H1 (cell line): ENCODE data around the gene MAN1C1. TPM values are rescaled to one million over a fixed set of nuclear protein-coding genes. Genes with fewer than 3 reads are reported as not detected.
A peak's percentile ranks its signal among the peaks of the same experiment; 100 is the strongest.

Experiments used
- CTCF ChIA-PET: fragments of 300-600 bp; sonication (Branson Sonifier 250); formaldehyde crosslinking; loops from one replicate; lab custom pipeline; 2021; ENCODE audit not compliant: partially characterized antibody; lab: Charles Lee
- POLR2A ChIA-PET: fragments of 300-600 bp; sonication (Branson Sonifier 250); formaldehyde crosslinking; loops from one replicate; lab custom pipeline; 2021; ENCODE audit warnings: inconsistent platforms; ENCODE audit not compliant: partially characterized antibody; lab: Charles Lee
- DNase-seq, 2 experiments: peaks; one replicate each; pipeline versions ENCODE4 v3.0.0 to v3.0.0-alpha.2; 2010 to 2022; ENCODE audit warnings: low spot score in 2 of 2, low read depth in 1 of 2, mixed read lengths in 1 of 2
- FAIRE-seq: peaks from 2 replicates; lab custom pipeline; 2011; peaks lifted over from hg19 to GRCh38; lab: Jason Lieb, UNC
- H2AFZ ChIP-seq: 2 replicates; pipeline ENCODE4 v1.8.1; 2012; ENCODE audit warnings: low read length, inconsistent platforms
- H2AK5ac ChIP-seq: 2 replicates; pipeline ENCODE4 v1.6.1; 2013; ENCODE audit warnings: low read depth, low read length
- H2BK120ac ChIP-seq: replicated peaks from 2 replicates; pipeline ENCODE3; 2013; ENCODE audit warnings: low read depth, low read length, inconsistent platforms
- H2BK12ac ChIP-seq: 2 replicates; pipeline ENCODE4 v1.6.1; 2013; ENCODE audit warnings: low read depth, low read length
- H2BK15ac ChIP-seq: 2 replicates; pipeline ENCODE4 v1.6.1; 2013; ENCODE audit warnings: low read length
- H2BK20ac ChIP-seq: 2 replicates; pipeline ENCODE4 v1.6.1; 2013; ENCODE audit warnings: low read length
- H2BK5ac ChIP-seq: 2 replicates; pipeline ENCODE4 v1.6.1; 2013; ENCODE audit warnings: low read depth, low read length
- H3K14ac ChIP-seq: 2 replicates; pipeline ENCODE4 v1.6.1; 2013; ENCODE audit warnings: inconsistent platforms; ENCODE audit not compliant: insufficient read length
- H3K18ac ChIP-seq: 2 replicates; pipeline ENCODE4 v1.6.1; 2013; ENCODE audit warnings: low read length; ENCODE audit errors: extremely low read depth
- H3K23ac ChIP-seq: 2 replicates; pipeline ENCODE4 v1.6.1; 2013; ENCODE audit warnings: inconsistent platforms; ENCODE audit not compliant: insufficient read length
- H3K23me2 ChIP-seq: 2 replicates; pipeline ENCODE4 v1.6.1; 2013; ENCODE audit warnings: low read depth, low read length
- H3K27ac ChIP-seq: 2 replicates; pipeline ENCODE4 v1.6.1; 2011; ENCODE audit warnings: low read depth, low read length, inconsistent platforms
- H3K27me3 ChIP-seq, 4 experiments: replicated peaks in 1 of 4; 1 replicate in 1 of 4; 2 replicates in 3 of 4; pipeline versions ENCODE4 v1.6.1 to v1.8.1; 2011 to 2013; ENCODE audit warnings: low read length in 3 of 4, mild to moderate bottlenecking in 3 of 4, inconsistent platforms in 2 of 4, mixed read lengths in 2 of 4, moderate library complexity in 1 of 4; ENCODE audit not compliant: control insufficient read depth in 3 of 4, insufficient read depth in 3 of 4; ENCODE audit errors: extremely low read depth in 1 of 4
- H3K36me3 ChIP-seq, 4 experiments: 2 replicates each; pipeline versions ENCODE4 v1.6.1 to v1.8.1; 2011 to 2013; ENCODE audit warnings: mild to moderate bottlenecking in 4 of 4, low read length in 3 of 4, moderate library complexity in 2 of 4, control low read depth in 1 of 4, inconsistent platforms in 1 of 4; ENCODE audit not compliant: insufficient read depth in 4 of 4, control insufficient read depth in 2 of 4
- H3K4ac ChIP-seq: replicated peaks from 2 replicates; pipeline ENCODE3; 2013; ENCODE audit warnings: low read length, low read depth, mixed read lengths, inconsistent platforms; ENCODE audit not compliant: insufficient read length
- H3K4me1 ChIP-seq, 4 experiments: replicated peaks in 1 of 4; 1 replicate in 1 of 4; 2 replicates in 3 of 4; pipeline versions ENCODE4 v1.6.1 to v1.8.1; 2011 to 2013; ENCODE audit warnings: low read length in 3 of 4, inconsistent platforms in 2 of 4, mixed read lengths in 1 of 4; ENCODE audit not compliant: insufficient read depth in 4 of 4, control insufficient read depth in 3 of 4
- H3K4me2 ChIP-seq, 2 experiments: 2 replicates each; pipeline versions ENCODE4 v1.6.1 to v1.8.1; 2011 to 2013; ENCODE audit warnings: low read depth in 2 of 2, low read length in 2 of 2, control low read depth in 1 of 2, inconsistent platforms in 1 of 2, mild to moderate bottlenecking in 1 of 2; ENCODE audit not compliant: insufficient read depth in 1 of 2
- H3K4me3 ChIP-seq, 4 experiments: fragments of 200-600, 300-600 bp in 1 of 4; sonication (generic), shearing (Covaris generic), sonication (Bioruptor Twin) in 1 of 4; 2 replicates each; pipeline versions ENCODE4 v1.5.1 to v1.8.1; 2011 to 2016; ENCODE audit warnings: low read length in 4 of 4, low read depth in 3 of 4, control low read depth in 2 of 4, inconsistent platforms in 2 of 4, mild to moderate bottlenecking in 2 of 4, mixed read lengths in 1 of 4, moderate library complexity in 1 of 4; ENCODE audit not compliant: insufficient read depth in 2 of 4; ENCODE audit errors: extremely low read depth in 1 of 4
- H3K56ac ChIP-seq: replicated peaks from 2 replicates; pipeline ENCODE3; 2013; ENCODE audit warnings: low read depth, mild to moderate bottlenecking, mixed read lengths, low read length, inconsistent platforms; ENCODE audit not compliant: insufficient read length
- H3K79me1 ChIP-seq: 2 replicates; pipeline ENCODE4 v1.6.1; 2013; ENCODE audit warnings: low read depth, low read length, control low read depth
- H3K79me2 ChIP-seq, 2 experiments: 2 replicates each; pipeline versions ENCODE4 v1.6.1 to v1.8.1; 2012 to 2013; ENCODE audit warnings: low read length in 2 of 2, mild to moderate bottlenecking in 2 of 2, inconsistent platforms in 1 of 2; ENCODE audit not compliant: insufficient read depth in 2 of 2, control insufficient read depth in 1 of 2
- H3K9ac ChIP-seq, 4 experiments: replicated peaks in 1 of 4; 1 replicate in 1 of 4; 2 replicates in 3 of 4; pipeline versions ENCODE4 v1.6.1 to v1.8.1; 2011 to 2013; ENCODE audit warnings: low read depth in 3 of 4, low read length in 3 of 4, control low read depth in 2 of 4, mild to moderate bottlenecking in 2 of 4, moderate library complexity in 2 of 4, inconsistent platforms in 1 of 4; ENCODE audit errors: extremely low read depth in 1 of 4
- H3K9me3 ChIP-seq, 2 experiments: 2 replicates each; pipeline versions ENCODE4 v1.6.1 to v1.8.1; 2012 to 2013; ENCODE audit warnings: mild to moderate bottlenecking in 2 of 2, moderate library complexity in 2 of 2, control low read depth in 1 of 2, inconsistent platforms in 1 of 2, low read depth in 1 of 2, low read length in 1 of 2, mixed read lengths in 1 of 2; ENCODE audit not compliant: insufficient read depth in 2 of 2
- H4K20me1 ChIP-seq, 2 experiments: replicated peaks in 1 of 2; 2 replicates each; pipeline versions ENCODE3 to v1.8.1; 2011 to 2013; ENCODE audit warnings: inconsistent platforms in 2 of 2, low read length in 2 of 2, mild to moderate bottlenecking in 1 of 2; ENCODE audit not compliant: insufficient read depth in 2 of 2, control insufficient read depth in 1 of 2
- H4K5ac ChIP-seq: 2 replicates; pipeline ENCODE4 v1.6.1; 2013; ENCODE audit warnings: low read length, low read depth, mixed read lengths, inconsistent platforms; ENCODE audit not compliant: insufficient read length
- H4K8ac ChIP-seq: 2 replicates; pipeline ENCODE4 v1.8.0; 2013; ENCODE audit warnings: mild to moderate bottlenecking, moderate library complexity, low read length, inconsistent platforms; ENCODE audit not compliant: insufficient read depth; ENCODE audit errors: extremely low read depth
- H4K91ac ChIP-seq: replicated peaks from 2 replicates; pipeline ENCODE3; 2013; ENCODE audit warnings: low read length, mixed read lengths, inconsistent platforms; ENCODE audit not compliant: insufficient read length
- ATF2 ChIP-seq: IDR thresholded peaks from 2 replicates; pipeline ENCODE4 v1.6.1; 2012; ENCODE audit warnings: low read length, inconsistent platforms
- ATF3 ChIP-seq: IDR thresholded peaks from 2 replicates; pipeline ENCODE4 v1.6.1; 2011; ENCODE audit warnings: low read depth, mild to moderate bottlenecking, low read length; ENCODE audit not compliant: insufficient read depth
- CHD2 ChIP-seq: IDR thresholded peaks from 2 replicates; pipeline ENCODE4 v1.6.1; 2012; ENCODE audit warnings: low read length, improper control_type of control experiment
- NANOG ChIP-seq: IDR thresholded peaks from 2 replicates; pipeline ENCODE4 v1.6.1; 2011; ENCODE audit warnings: low read length, low read depth, mild to moderate bottlenecking, inconsistent platforms; ENCODE audit not compliant: insufficient read depth, poor library complexity, severe bottlenecking
- SRF ChIP-seq: IDR thresholded peaks from 2 replicates; pipeline ENCODE4 v1.6.1; 2011; ENCODE audit warnings: mild to moderate bottlenecking, low read depth, low read length, moderate library complexity
- SUZ12 ChIP-seq: fragments of 200-600 bp; sonication (generic); IDR thresholded peaks from 2 replicates; pipeline ENCODE4 v1.6.1; 2012; ENCODE audit warnings: mild to moderate bottlenecking, inconsistent platforms, low read length, moderate library complexity, mixed read lengths
- TCF12 ChIP-seq: IDR thresholded peaks from 2 replicates; pipeline ENCODE4 v1.6.1; 2011; ENCODE audit warnings: low read depth, mild to moderate bottlenecking, low read length
- TEAD4 ChIP-seq: IDR thresholded peaks from 2 replicates; pipeline ENCODE4 v1.6.1; 2012; ENCODE audit warnings: low read depth, low read length, inconsistent platforms, mixed read lengths
- WGBS, 2 experiments: shearing (Covaris generic) in 1 of 2; methylation state at CpG; one replicate each; pipeline versions ENCODE4 v1.1.6 to v1.1.7; 2013 to 2015; ENCODE audit warnings: low lambda C conversion rate in 2 of 2, mixed read lengths in 2 of 2, inconsistent platforms in 1 of 2, low coverage in 1 of 2, missing lambda C conversion rate in 1 of 2; ENCODE audit not compliant: insufficient replicate concordance in 2 of 2, insufficient coverage in 1 of 2, insufficient read length in 1 of 2; ENCODE audit errors: extremely low coverage in 1 of 2, missing lambda C conversion rate in 1 of 2; 5-methylcytosine and 5-hydroxymethylcytosine counted together
- polyA plus RNA-seq, 7 experiments: library from polyadenylated mRNA; depleted of rRNA in 3 of 7; stranded (reverse) in 5 of 7; unstranded in 2 of 7; fragments of >200 nt in 5 of 7; fragments of 200-250 nt in 2 of 7; gene quantifications; 1 replicate in 5 of 7; 2 replicates in 1 of 7; 4 replicates in 1 of 7; pipeline versions ENCODE4 v1.2.1 to v1.2.3, GENCODE V29; 2011 to 2013; ENCODE audit warnings: missing spikeins in 2 of 7, mixed read lengths in 2 of 7
- total RNA-seq: library from RNA; stranded (reverse); fragmentation: NEBNext Ultra II Directional; extraction: Animal tissue kit (Norgen Biotek cat#: 25700); gene quantifications from 2 replicates; pipeline ENCODE4 v1.2.1, GENCODE V29; 2021

MAN1C1 gene
- total and polyA plus RNA-seq, 2 of the 8 experiments (the other 6 are each of a cell fraction or from before 2014, with no cell fraction given): 7.8 to 15.2 TPM

GRCh38 chr1:25648681-25649440, 32.3 kb downstream of the MAN1C1 start:
- Histone ChIP-seq H3K36me3 (no peaks in the 10 kb centered on the region), H3K23ac (no peak overlapping the region), H3K4me3 (no peak overlapping the region), H3K9ac (no peak overlapping the region), H2AK5ac (no peak overlapping the region), H3K27me3 (no peaks in the 10 kb centered on the region), H2BK5ac (no peak overlapping the region), H3K9me3 (no peaks in the 10 kb centered on the region), H3K14ac (no peak overlapping the region), H2BK12ac (no peak overlapping the region), H3K4me2 (no peak overlapping the region), H3K79me2 (no peaks in the 10 kb centered on the region), H3K4ac (no peak overlapping the region), H3K27ac (no peak overlapping the region), H2AFZ (no peak overlapping the region), H2BK15ac (no peak overlapping the region), H3K4me1 (peaks cover 0 to 4% (median under 1%) of the 10 kb centered on the region in 4 experiments; a peak in 1 of 7 replicates), H4K8ac (no peak overlapping the region), H4K5ac (no peak overlapping the region), H3K18ac (no peak overlapping the region), H3K56ac (no peak overlapping the region), H2BK120ac (no peak overlapping the region), H3K23me2 (no peaks in the 10 kb centered on the region), H2BK20ac (no peak overlapping the region), H4K20me1 (peaks cover 0 to 2% of the 10 kb centered on the region in 2 experiments), H3K79me1 (peaks cover 6% of the 10 kb centered on the region; the same call in 1 of the 2 replicates), H4K91ac (no peak overlapping the region)
- ChIA-PET POLR2A (interaction anchor here (1.5 kb wide), 1 partner anchor 152 kb away, joined by 3 read pairs; no protein-coding TSS in a partner anchor), CTCF (interaction anchor here (0.9 to 1.5 kb wide), 3 partner anchors 17 to 35 kb away, joined by 3 to 5 read pairs (median 3); no protein-coding TSS in a partner anchor)
- TF ChIP-seq ATF3 (no peak), SUZ12 (no peak), TEAD4 (no peak), SRF (no peak), NANOG (no peak), CHD2 (no peak), TCF12 (no peak), ATF2 (no peak)
- DNase-seq (peak in 1 of 2 experiments; percentile 24), FAIRE-seq (no peak)
- 87% methylated on average over 6 of the region's 6 CpGs; no CpG with 5 or more reads in 1 of the 2 experiments for WGBS, 2 experiments
